HCT116 (cell line): Measurements from ENCODE around the gene SECISBP2.

Experiments used
- CTCF ChIP-seq, 3 experiments: fragments of 200-600 bp in 1 of 3; sonication (generic) in 1 of 3; IDR thresholded peaks in 2 of 3; conservative IDR thresholded peaks in 1 of 3; 2 replicates each; pipeline ENCODE4 v1.5.1; 2012 to 2017; ENCODE audit warnings: low read depth in 2 of 3, low read length in 2 of 3, antibody characterized with exemption in 1 of 3, borderline replicate concordance in 1 of 3, control low read depth in 1 of 3, mild to moderate bottlenecking in 1 of 3, mixed read lengths in 1 of 3, mixed run types in 1 of 3, moderate library complexity in 1 of 3; ENCODE audit not compliant: insufficient read depth in 1 of 3
- POLR2A ChIP-seq: IDR thresholded peaks from 2 replicates; pipeline ENCODE4 v1.7.0; 2011; ENCODE audit warnings: borderline replicate concordance; ENCODE audit not compliant: insufficient read depth, insufficient read length; ENCODE audit errors: extremely low read depth
- RAD21 ChIP-seq: IDR thresholded peaks from 2 replicates; pipeline ENCODE4 v1.6.1; 2012; ENCODE audit warnings: low read depth, mild to moderate bottlenecking
- REST ChIP-seq: IDR thresholded peaks from 2 replicates; pipeline ENCODE4 v1.6.1; 2012; ENCODE audit warnings: low read depth

DNA sequence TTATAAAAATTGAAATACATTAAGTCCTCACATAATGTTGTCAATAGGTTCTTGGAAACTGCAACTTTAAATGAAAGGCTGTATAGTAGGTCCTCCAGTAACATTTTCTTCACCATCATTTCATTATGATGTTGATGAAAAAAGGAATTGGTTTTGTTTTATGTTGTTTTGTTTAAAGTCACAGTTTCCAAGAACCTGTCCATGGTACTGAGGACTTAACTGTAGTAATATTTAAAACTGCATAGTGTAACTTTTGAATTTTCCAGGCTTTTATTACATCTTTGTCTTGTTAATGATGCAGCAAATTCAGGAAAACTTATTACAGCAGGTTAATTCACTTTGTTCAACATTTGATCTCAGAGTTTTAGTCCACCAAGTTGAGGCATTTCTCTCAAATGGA lies 11.6 kb downstream of the SECISBP2 start:
- TF ChIP-seq CTCF (IDR thresholded peaks at IDR 0.05 in 2 of 3, conservative IDR thresholded peaks at IDR 0.05 in 1 of 3; ENCODE audit: borderline replicate concordance in 1 of 3, insufficient read depth in 1 of 3, low read depth in 2 of 3, low read length in 2 of 3) (no peak), RAD21 (no peak), POLR2A (no peak), REST (peak; percentile 11; the same call in 1 of the 2 replicates)
